Activated naive CD4-positive, alpha-beta T cell (primary cell): ENCODE measurements around the gene FAM240B.

ENCODE experiments used
- DNase-seq, 4 experiments: peaks; one replicate each; lab custom pipeline; 2025; lab: John Stamatoyannopoulos, UW

The FAM240B gene

DNA sequence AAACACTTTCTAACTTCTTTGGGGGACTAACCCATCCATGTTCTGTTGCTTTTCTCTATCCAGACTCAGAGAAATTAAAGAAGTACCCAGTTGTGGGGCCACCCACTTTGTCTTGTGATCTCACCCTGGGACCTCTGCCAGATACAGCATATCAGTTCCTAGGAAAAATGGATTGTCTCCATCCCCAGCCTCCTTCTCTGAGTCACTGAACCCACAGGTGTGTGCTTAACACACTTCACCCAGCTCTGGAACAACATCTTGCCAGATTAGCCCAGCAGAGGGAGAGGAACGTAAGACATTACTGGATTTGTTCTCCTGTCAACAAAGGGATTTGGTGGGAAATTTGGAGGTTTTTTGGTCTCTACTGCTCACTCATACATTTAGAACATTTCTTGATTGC, 19.2 kb downstream of the FAM240B start:
- no peak for DNase-seq

DNA sequence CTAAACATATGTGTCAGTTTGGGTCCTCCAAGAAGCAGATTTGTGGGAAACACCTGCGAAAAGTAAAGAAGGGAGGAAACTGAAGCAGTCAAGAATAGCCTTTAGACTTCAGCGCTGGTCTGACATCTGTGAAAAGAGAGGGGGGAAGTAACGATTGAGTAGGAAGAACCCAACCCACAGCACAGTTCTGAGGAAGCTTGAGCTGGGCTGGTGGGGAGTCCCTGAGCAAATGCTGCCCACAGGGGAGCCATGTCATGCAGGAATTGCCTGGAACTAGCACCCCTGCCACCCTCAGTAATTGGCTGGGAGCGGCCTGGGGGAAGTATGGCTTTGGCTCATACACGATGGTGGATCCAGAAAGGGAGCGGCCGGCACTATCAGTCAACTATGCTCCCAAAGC, 20.6 kb downstream of the FAM240B start:
- DNase-seq: no peak

GRCh38 chr9:38697776-38698300, 22.1 kb downstream of the FAM240B start:
- no peak for DNase-seq

DNA sequence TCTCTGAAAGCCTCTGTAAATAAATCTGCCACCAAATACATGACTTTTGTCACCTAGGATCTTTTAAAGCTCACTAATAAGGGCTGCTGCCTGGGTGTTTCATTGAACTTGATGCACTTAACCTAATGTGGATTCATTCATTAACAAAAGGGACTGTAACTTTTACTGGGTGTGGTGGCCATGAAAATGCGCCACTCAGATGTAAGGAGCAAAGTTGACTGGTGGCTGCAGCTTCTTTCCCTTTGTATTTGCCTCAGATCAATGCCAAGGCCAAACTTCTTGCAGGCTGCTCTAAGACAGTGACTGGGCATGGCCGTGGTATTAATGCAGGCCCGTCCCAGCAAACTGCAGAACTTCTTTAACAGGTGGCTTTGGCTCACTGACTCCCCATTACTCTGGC, 22.9 kb downstream of the FAM240B start:
- no peak for DNase-seq

DNA sequence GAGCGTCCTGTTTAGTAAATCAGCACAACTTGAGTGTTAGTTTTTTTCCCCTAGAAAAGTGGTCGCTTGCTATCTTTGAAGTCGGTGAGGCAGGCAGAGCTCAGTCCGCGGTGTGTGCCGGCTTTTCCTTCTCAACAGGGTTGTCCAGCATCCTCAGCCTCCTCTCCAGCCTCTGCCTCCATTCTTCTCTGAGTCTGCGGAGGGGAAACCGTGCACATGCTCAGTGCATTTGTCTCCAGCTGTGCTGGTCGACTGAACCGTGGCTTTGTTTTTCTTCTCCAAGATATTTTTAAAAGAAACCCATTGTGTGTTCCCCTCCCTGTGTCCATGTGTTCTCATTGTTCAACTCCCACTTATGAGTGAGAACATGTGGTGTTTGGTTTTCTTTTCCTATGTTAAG, 25.3 kb downstream of the FAM240B start:
- DNase-seq: no peak

DNA sequence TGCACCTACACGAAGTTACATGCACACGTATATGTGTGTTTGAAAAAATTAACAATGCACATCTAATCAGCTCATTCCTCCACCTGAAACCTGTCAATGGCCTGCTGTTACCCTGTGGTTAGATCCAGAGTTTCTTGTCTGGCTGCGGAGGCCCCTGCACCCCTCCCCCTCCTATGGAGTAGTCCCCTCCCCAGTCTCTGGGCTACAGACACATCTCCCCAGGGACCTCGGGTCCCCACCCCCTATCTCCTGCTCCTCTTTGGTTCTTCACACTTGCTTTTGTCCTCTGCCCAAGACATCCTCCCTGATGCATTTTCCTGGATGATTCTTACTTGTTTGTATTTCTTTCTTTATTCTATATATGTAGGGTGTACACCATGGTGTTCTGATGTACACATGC, 27.2 kb downstream of the FAM240B start:
- DNase-seq: no peak

- no peak for DNase-seq
These were observed 29.4 kb downstream of the FAM240B start for GRCh38 chr9:38690574-38690973.

- no peak for DNase-seq
These were observed 30.3 kb downstream of the FAM240B start for GRCh38 chr9:38689678-38690077.

DNA sequence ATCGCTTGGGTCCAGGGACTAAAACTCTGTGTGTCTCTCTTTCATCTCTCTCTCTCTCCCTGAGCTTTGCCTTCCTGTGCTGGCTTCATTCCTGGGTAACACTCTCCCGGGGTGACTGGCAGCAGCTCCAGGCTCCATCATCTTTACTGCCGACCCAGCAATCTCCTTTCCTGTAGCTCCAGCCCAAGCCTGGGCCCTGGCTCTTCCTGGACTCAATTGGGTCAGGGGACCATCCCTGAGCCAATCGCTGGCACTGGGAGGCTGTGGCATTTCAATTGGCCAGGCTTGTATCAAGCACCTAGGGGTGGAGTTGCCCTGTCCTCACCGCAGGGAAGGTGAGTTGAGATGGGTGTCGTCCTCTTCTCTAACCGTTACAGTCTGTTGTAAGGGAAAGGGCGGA, 31.9 kb downstream of the FAM240B start:
- no peak for DNase-seq

- DNase-seq: peak in 1 of 4 experiments; percentile 1
These were observed 32.5 kb downstream of the FAM240B start for GRCh38 chr9:38687389-38687842.

- DNase-seq: no peak
These were observed 33.0 kb downstream of the FAM240B start for GRCh38 chr9:38686933-38687332.

DNA sequence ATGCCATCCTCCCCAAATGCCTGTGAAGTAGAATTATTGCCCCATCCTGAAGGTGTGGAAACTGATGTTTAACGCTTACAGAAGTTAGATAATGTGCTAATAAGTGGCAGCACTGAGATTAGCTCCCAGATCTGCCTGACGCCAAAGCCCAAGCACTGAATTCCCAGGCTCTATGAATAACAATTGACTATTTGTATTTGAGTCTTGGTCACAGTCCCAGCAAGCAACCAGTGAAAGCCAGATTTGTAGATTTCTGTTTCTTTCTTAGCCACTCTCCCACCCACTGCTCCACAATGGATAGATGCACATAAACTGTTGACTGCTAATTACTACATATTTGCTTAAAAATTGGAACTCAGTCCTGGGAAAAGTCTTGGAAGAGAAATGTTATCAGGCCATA, 34.4 kb downstream of the FAM240B start:
- no peak for DNase-seq

DNA sequence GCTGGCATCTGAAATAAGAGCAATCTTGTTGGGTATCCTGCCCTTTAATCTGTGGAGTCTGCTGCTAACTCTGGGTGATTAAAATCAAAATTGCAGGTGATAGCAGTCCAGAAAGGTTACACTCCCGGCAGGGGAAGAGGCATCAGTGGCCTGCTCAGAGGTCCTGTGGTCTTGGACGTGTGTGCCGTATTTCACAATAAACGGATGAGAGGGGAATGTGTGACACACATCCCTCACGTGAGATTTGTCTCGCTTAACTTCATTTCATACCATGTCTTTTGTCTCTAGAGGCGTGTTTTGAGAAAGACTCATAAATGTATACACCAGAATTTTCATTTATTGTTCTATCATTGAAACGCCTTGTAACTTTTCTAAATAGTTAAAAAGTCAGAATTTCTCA, 36.6 kb downstream of the FAM240B start:
- no peak for DNase-seq

DNA sequence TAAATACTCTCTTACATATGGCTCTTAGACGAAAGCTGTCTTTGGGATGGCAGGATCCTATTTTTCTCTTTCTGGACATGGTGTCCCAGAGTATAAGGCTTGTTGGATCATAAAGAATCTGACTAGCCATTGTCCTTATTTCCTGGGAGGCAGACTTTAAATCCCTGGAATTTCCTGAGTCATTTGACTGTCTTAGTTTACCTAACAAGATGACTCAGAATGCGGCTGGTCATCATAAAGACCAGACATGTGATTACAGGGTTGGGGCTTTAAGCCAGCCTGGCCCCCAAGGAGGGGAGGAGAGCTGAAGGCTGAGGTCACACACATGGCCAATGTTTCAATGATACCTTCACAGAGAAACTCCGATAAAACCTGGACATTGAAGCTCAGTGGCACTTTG, 37.2 kb downstream of the FAM240B start:
- DNase-seq: no peak

GRCh38 chr9:38681747-38682227, 38.1 kb downstream of the FAM240B start:
- DNase-seq: no peak

DNA sequence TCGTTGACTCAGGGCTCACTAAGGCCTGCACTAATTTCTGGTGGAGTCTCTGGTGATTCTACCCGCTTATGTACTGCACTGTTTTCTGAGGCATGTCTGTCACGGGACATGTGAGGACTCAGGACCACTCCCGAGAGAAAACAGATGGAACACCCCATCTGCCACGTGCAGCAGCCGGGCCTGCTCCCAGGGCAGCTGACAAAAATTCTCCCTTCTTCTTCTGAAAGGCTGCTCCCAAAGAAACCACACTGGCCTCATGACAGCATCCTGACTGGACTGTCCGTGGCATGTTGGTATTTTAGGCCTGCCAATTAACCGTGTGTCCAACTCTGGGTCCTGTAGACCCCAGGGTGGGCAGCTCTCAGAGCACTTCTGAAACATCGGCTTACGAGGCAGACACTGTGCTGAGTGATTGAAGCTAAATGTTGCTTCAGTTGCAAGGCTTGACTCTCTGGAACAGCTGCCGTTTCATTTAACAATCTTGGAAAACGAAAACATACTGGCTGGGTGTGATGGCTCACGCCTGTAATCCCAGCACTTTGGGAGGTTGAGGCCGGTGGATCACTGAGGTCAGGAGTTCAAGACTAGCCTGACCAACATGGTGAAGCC, 39.0 kb downstream of the FAM240B start:
- DNase-seq: no peak

DNA sequence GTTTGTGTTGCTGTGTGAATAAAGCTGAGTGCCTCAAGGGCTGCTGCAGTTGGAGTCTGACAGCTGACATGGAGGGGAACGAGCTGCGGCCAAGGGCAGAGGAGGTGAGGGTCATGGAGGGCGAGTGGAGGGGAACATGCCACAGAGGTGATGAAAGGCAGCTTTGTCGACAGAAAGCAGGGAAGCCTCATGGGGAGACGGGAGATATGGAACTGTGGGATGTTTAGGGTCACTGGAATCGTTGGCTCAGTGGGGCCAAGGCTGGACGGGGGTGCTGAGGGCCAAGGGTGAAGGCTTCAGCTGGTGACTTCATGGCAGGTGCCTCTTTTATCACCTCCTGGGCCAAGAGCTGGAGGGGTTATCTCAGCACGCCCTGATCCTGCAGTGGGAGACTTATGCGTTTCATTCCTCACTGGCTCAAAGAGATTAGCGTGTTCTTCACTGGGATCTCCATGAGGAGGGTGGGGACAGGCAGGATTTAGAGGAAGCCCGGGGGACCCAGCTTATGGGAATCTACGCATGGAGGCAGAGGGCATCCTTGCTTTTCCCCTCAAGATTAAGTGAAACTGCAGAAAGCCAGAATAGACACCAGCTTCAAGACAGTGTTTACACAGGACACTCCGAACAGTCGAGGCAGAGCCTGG, 42.2 kb downstream of the FAM240B start:
- DNase-seq: no peak

DNA sequence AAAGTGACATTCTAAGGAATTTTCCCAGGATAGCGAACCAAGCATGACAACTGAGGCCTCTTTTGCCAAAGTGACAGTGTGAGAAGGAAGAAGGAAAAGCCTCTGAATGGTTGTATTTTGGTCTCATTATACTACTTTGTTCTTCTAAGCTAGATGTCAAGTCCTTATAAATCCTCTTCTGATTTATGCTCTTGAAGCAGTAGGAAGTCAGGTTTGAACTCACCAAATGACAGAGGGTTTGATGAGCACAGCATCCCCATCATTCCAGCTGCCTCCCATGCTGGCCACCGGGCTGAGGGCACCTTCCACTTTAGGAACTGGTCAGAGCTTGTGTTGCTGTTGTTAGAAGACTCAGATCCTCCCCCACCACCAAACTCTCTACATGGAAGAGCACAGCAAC, 44.1 kb downstream of the FAM240B start:
- DNase-seq: no peak

- no peak for DNase-seq
These were observed 44.7 kb downstream of the FAM240B start for GRCh38 chr9:38675211-38675610.

GRCh38 chr9:38673399-38674193, 46.3 kb downstream of the FAM240B start:
- DNase-seq: no peak

DNA sequence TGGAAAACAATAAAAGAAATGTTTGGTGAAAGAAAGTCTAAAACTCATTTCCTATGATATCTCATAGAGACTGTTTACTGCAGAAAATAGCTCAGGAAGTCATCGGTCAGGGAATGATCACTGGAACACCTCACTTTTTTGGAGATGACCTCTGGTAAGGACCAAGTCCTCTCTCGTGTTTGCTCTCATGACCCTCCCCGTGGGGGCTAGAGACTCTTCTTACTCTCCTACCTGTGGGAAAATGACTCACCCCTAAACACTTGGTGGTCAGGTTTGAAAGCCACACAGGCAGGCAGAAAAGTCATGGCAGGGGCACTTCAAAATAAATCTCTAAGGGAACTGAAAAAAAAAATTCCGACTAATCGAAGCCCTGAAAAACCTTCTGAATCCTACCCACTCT, 48.2 kb downstream of the FAM240B start:
- no peak for DNase-seq

GRCh38 chr9:38671372-38671731, 48.6 kb downstream of the FAM240B start:
- no peak for DNase-seq
